Spleen (tissue), 7 donors: ENCODE measurements around the gene PPFIA2.

Source experiments
- POLR2A ChIP-seq, 3 donors: fragments of 450-650 bp; IDR thresholded peaks; one replicate each; pipeline ENCODE4 v1.5.1; 2017; ENCODE audit warnings: antibody characterized with exemption in 3 of 3, mild to moderate bottlenecking in 1 of 3
- TF ChIP-seq, protein P1 (sequence below), 11 experiments: fragments of 200-600 bp in 7 of 11; fragments of 450-650 bp in 4 of 11; sonication (generic) in 4 of 11; IDR thresholded peaks in 8 of 11; conservative IDR thresholded peaks in 3 of 11; 1 replicate in 7 of 11; 2 replicates in 4 of 11; pipeline versions ENCODE4 v1.4.0 to v1.8.0; 2016 to 2021; ENCODE audit warnings: antibody characterized with exemption in 11 of 11, inconsistent platforms in 4 of 11, mild to moderate bottlenecking in 1 of 11
- donor health status: DM: no; HTN: no; CAD: no; lungs with moderate emphysema.
- donor health status: DM: no; HTN: no; CAD: no.
- donor health status: DM: no; HTN: no; CAD: no.

- TF ChIP-seq, protein P1, sequence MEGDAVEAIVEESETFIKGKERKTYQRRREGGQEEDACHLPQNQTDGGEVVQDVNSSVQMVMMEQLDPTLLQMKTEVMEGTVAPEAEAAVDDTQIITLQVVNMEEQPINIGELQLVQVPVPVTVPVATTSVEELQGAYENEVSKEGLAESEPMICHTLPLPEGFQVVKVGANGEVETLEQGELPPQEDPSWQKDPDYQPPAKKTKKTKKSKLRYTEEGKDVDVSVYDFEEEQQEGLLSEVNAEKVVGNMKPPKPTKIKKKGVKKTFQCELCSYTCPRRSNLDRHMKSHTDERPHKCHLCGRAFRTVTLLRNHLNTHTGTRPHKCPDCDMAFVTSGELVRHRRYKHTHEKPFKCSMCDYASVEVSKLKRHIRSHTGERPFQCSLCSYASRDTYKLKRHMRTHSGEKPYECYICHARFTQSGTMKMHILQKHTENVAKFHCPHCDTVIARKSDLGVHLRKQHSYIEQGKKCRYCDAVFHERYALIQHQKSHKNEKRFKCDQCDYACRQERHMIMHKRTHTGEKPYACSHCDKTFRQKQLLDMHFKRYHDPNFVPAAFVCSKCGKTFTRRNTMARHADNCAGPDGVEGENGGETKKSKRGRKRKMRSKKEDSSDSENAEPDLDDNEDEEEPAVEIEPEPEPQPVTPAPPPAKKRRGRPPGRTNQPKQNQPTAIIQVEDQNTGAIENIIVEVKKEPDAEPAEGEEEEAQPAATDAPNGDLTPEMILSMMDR (IDR thresholded peaks at IDR 0.05 in 8 of 11, conservative IDR thresholded peaks at IDR 0.05 in 3 of 11): no peak
- TF ChIP-seq POLR2A (IDR thresholded peaks at IDR 0.05): no peak
Measured at GRCh38 chr12:81759190-81760051, at the start of gene PPFIA2.
